GM18870 (cell line): ENCODE measurements around the gene SESN1.

Experiments
- ATAC-seq: cut with Tn5 transposase; IDR thresholded peaks from one replicate; pipeline ENCODE4 v1.9.1; 2021; ENCODE audit warnings: moderate library complexity; ENCODE audit not compliant: unreplicated experiment

SESN1 gene

GRCh38 chr6:109031416-109031815, 63.2 kb downstream of the SESN1 start:
- ATAC-seq, result no peak

GRCh38 chr6:109029313-109029712, 65.3 kb downstream of the SESN1 start:
- ATAC-seq, result no peak

GRCh38 chr6:109028439-109028838, 66.2 kb downstream of the SESN1 start:
- no peak for ATAC-seq

- no peak for ATAC-seq
These were observed 66.7 kb downstream of the SESN1 start for GRCh38 chr6:109027964-109028363.

- ATAC-seq, result no peak
These were observed 69.0 kb downstream of the SESN1 start for GRCh38 chr6:109025639-109026038.

GRCh38 chr6:109024784-109025183, 69.9 kb downstream of the SESN1 start:
- no peak for ATAC-seq

GRCh38 chr6:109024368-109024767, 70.3 kb downstream of the SESN1 start:
- no peak for ATAC-seq

- no peak for ATAC-seq
These were observed 71.2 kb downstream of the SESN1 start for GRCh38 chr6:109023356-109023925.

GRCh38 chr6:109021870-109022269, 72.8 kb downstream of the SESN1 start:
- ATAC-seq, result no peak

GRCh38 chr6:109019911-109020310, 74.7 kb downstream of the SESN1 start:
- no peak for ATAC-seq

GRCh38 chr6:109015176-109015575, 79.5 kb downstream of the SESN1 start:
- no peak for ATAC-seq

GRCh38 chr6:109014606-109015005, 80.0 kb downstream of the SESN1 start:
- no peak for ATAC-seq

- no peak for ATAC-seq
These were observed 80.9 kb downstream of the SESN1 start for GRCh38 chr6:109013656-109014305.

GRCh38 chr6:109010705-109011102, 83.9 kb downstream of the SESN1 start:
- no peak for ATAC-seq

GRCh38 chr6:109009962-109010704, 84.5 kb downstream of the SESN1 start:
- no peak for ATAC-seq

GRCh38 chr6:109009236-109009961, 85.2 kb downstream of the SESN1 start:
- ATAC-seq, result no peak

- no peak for ATAC-seq
These were observed 86.0 kb downstream of the SESN1 start for GRCh38 chr6:109008537-109009235.

- ATAC-seq, result no peak
These were observed 86.6 kb downstream of the SESN1 start for GRCh38 chr6:109008054-109008453.

- no peak for ATAC-seq
These were observed 87.1 kb downstream of the SESN1 start for GRCh38 chr6:109007521-109007920.

GRCh38 chr6:109006818-109007217, 87.8 kb downstream of the SESN1 start:
- no peak for ATAC-seq

- ATAC-seq, result no peak
These were observed 91.8 kb downstream of the SESN1 start for GRCh38 chr6:109002882-109003281.
